GM23338 (cell line): Measurements from ENCODE around the gene PTTG1IP. TPM values are rescaled to one million over a fixed set of nuclear protein-coding genes. Genes with fewer than 3 reads are reported as not detected.

Experiments
- ATAC-seq: fragments of 200-7000 bp; cut with Tn5 transposase; 3 replicates; pipeline ENCODE4 v1.9.1; 2020
- DNase-seq: peaks from one replicate; pipeline ENCODE4 v3.0.0-alpha.2; 2015; ENCODE audit warnings: low spot score
- H2AFZ ChIP-seq: fragments of 200-600 bp; sonication (generic); 2 replicates; pipeline ENCODE4 v1.8.0; 2016; ENCODE audit warnings: antibody characterized with exemption, mild to moderate bottlenecking, moderate library complexity
- H3F3A ChIP-seq: fragments of 200-600 bp; sonication (generic); replicated peaks from 2 replicates; pipeline ENCODE4 v1.8.0; 2017; ENCODE audit warnings: antibody characterized with exemption, mixed run types, low read depth
- H3K27ac ChIP-seq: fragments of 200-600 bp; sonication (generic); 2 replicates; pipeline ENCODE4 v1.6.1; 2016; ENCODE audit warnings: low read depth
- H3K27me3 ChIP-seq: fragments of 200-600 bp; sonication (generic); 2 replicates; pipeline ENCODE4 v1.8.0; 2016; ENCODE audit warnings: mild to moderate bottlenecking, mixed run types, moderate library complexity; ENCODE audit not compliant: insufficient read depth
- H3K36me3 ChIP-seq: fragments of 200-600 bp; sonication (generic); 2 replicates; pipeline ENCODE4 v1.8.0; 2016; ENCODE audit warnings: mild to moderate bottlenecking; ENCODE audit not compliant: insufficient read depth
- H3K4me1 ChIP-seq: fragments of 200-600 bp; sonication (generic); 2 replicates; pipeline ENCODE4 v1.8.0; 2016; ENCODE audit warnings: mild to moderate bottlenecking, moderate library complexity; ENCODE audit not compliant: insufficient read depth
- H3K4me2 ChIP-seq: fragments of 200-600 bp; sonication (generic); 2 replicates; pipeline ENCODE4 v1.7.1; 2017; ENCODE audit warnings: mixed run types
- H3K4me3 ChIP-seq: fragments of 200-600 bp; sonication (generic); 2 replicates; pipeline ENCODE4 v1.6.1; 2016; ENCODE audit warnings: mixed run types
- H3K79me2 ChIP-seq: fragments of 200-600 bp; sonication (generic); replicated peaks from 2 replicates; pipeline ENCODE4 v1.8.0; 2017; ENCODE audit warnings: mild to moderate bottlenecking; ENCODE audit not compliant: insufficient read depth
- H3K9me2 ChIP-seq: fragments of 200-600 bp; sonication (generic); 2 replicates; pipeline ENCODE4 v1.8.0; 2017; ENCODE audit not compliant: insufficient read depth
- H4K20me1 ChIP-seq: fragments of 200-600 bp; sonication (generic); replicated peaks from 2 replicates; pipeline ENCODE4 v1.8.0; 2017; ENCODE audit warnings: mild to moderate bottlenecking; ENCODE audit not compliant: insufficient read depth
- H3K27ac Mint-ChIP-seq: 2 replicates; pipeline ENCODE4 v1.8.0; 2020; ENCODE audit warnings: inconsistent platforms, mild to moderate bottlenecking, moderate library complexity, mixed read lengths
- H3K27me3 Mint-ChIP-seq: 3 replicates; pipeline ENCODE4 v1.8.0; 2022; ENCODE audit warnings: low read depth, mild to moderate bottlenecking, moderate library complexity, mixed read lengths, inconsistent platforms; ENCODE audit not compliant: insufficient read depth, poor library complexity
- H3K36me3 Mint-ChIP-seq: 3 replicates; pipeline ENCODE4 v1.8.0; 2021; ENCODE audit warnings: low read depth, mild to moderate bottlenecking, inconsistent platforms, moderate library complexity, mixed read lengths
- H3K4me1 Mint-ChIP-seq: 3 replicates; pipeline ENCODE4 v1.8.0; 2020; ENCODE audit warnings: mild to moderate bottlenecking, inconsistent platforms, mixed read lengths
- H3K4me3 Mint-ChIP-seq: 3 replicates; pipeline ENCODE4 v1.8.0; 2021; ENCODE audit warnings: moderate library complexity, mild to moderate bottlenecking, inconsistent platforms, mixed read lengths
- H3K9me3 Mint-ChIP-seq: 3 replicates; pipeline ENCODE4 v1.8.0; 2020; ENCODE audit warnings: moderate library complexity, mild to moderate bottlenecking, inconsistent platforms, mixed read lengths
- CREB1 ChIP-seq: fragments of 250-450 bp; sonication (Bioruptor Pico); IDR thresholded peaks from 2 replicates; pipeline ENCODE4 v1.5.0; 2020; ENCODE audit warnings: low read depth, mild to moderate bottlenecking, moderate library complexity
- EZH2 ChIP-seq: fragments of 200-600 bp; sonication (generic); IDR thresholded peaks from one replicate; pipeline ENCODE4 v1.8.0; 2017; ENCODE audit warnings: antibody characterized with exemption, mild to moderate bottlenecking, low read depth; ENCODE audit not compliant: unreplicated experiment
- EZH2phosphoT487 ChIP-seq: fragments of 200-600 bp; sonication (generic); IDR thresholded peaks from one replicate; pipeline ENCODE4 v1.8.1; 2018; ENCODE audit warnings: antibody characterized with exemption; ENCODE audit not compliant: unreplicated experiment
- JUNB ChIP-seq: IDR thresholded peaks from one replicate; pipeline ENCODE4 v1.6.1; 2016; ENCODE audit warnings: antibody characterized with exemption; ENCODE audit not compliant: unreplicated experiment
- NANOG ChIP-seq: IDR thresholded peaks from 2 replicates; pipeline ENCODE4 v1.6.1; 2016; ENCODE audit warnings: antibody characterized with exemption, borderline replicate concordance
- POLR2AphosphoS5 ChIP-seq: IDR thresholded peaks from 2 replicates; pipeline ENCODE4 v1.6.1; 2016; ENCODE audit warnings: antibody characterized with exemption, low read depth
- STAT1 ChIP-seq: IDR thresholded peaks from one replicate; pipeline ENCODE4 v1.6.1; 2016; ENCODE audit warnings: antibody characterized with exemption; ENCODE audit not compliant: unreplicated experiment
- ZNF114 ChIP-seq: fragments of 250-450 bp; sonication (Bioruptor Pico); IDR thresholded peaks from 2 replicates; pipeline ENCODE4 v1.5.0; 2020; ENCODE audit warnings: mild to moderate bottlenecking, moderate library complexity
- ZNF331 ChIP-seq: fragments of 250-450 bp; sonication (Bioruptor Pico); IDR thresholded peaks from 2 replicates; pipeline ENCODE4 v1.5.0; 2020; ENCODE audit warnings: low read depth, mild to moderate bottlenecking, moderate library complexity
- polyA plus RNA-seq: library from polyadenylated mRNA; unstranded; fragments of >200 nt; fragmentation: Nextera tagmentation; extraction: Ambion mirVana; gene quantifications from 2 replicates; pipeline ENCODE4 v1.2.1, GENCODE V29; 2016
- total RNA-seq: library from RNA; depleted of rRNA; stranded (reverse); fragments of >200 nt; shearing (Covaris generic); gene quantifications from 2 replicates; pipeline ENCODE4 v1.2.3, GENCODE V29; 2014
- TF ChIP-seq, protein P1 (sequence below): IDR thresholded peaks from 2 replicates; pipeline ENCODE4 v1.6.1; 2016; ENCODE audit warnings: antibody characterized with exemption
- TF ChIP-seq, protein P2 (sequence below), 2 experiments: fragments of 200-600 bp in 1 of 2; sonication (generic) in 1 of 2; conservative IDR thresholded peaks; 2 replicates each; pipeline versions ENCODE4 v1.5.1 to v1.6.1; 2016 to 2017; ENCODE audit warnings: antibody characterized with exemption in 2 of 2, low read depth in 2 of 2, mild to moderate bottlenecking in 2 of 2, moderate library complexity in 1 of 2
- TF ChIP-seq, protein P3 (sequence below): fragments of 250-450 bp; sonication (Bioruptor Pico); IDR thresholded peaks from 2 replicates; pipeline ENCODE4 v1.5.0; 2020; ENCODE audit warnings: mild to moderate bottlenecking, moderate library complexity
- TF ChIP-seq, protein P4 (sequence below): IDR thresholded peaks from one replicate; pipeline ENCODE4 v1.6.1; 2018; ENCODE audit warnings: antibody characterized with exemption; ENCODE audit not compliant: unreplicated experiment

Gene PTTG1IP
- total and polyA plus RNA-seq, 2 experiments from 2014 or later, result 99.9 to 172 TPM

DNA sequence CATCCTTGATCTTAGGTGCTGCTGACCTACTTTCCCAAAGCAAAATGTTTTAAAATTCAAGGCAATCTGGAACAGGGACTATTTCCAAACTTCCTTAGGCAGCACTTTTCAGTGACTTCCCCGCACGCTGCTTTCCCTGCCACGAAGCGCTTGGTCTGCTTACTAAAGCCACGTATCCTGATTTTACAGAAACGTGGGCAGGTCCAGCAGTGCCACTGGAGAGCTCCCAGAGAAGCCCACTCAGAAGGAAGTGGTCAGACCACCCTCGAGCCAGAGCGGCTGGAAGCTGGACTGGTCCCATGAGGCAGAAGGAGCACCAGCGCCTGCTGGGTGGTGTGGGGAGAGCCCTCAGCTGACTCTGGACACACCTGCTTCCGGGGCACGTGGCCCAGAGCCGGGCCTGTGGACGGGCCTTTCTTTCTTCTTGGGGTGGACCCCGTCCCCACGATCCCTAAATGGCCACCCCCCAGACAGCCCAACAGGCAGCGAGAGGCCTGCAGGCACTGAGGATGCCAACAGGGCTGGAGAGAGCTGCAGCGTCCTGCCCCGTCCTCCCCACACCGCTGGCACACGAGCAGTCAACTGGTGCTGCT, 23.2 kb downstream of the PTTG1IP start:
- H3K27me3 Mint-ChIP-seq, result peaks cover 15% of the 10 kb centered on the region
- H3K36me3 ChIP-seq, result peaks cover 34% of the 10 kb centered on the region; the same call in 1 of the 2 replicates

More for the DNA sequence above, 23.2 kb downstream of the PTTG1IP start:
- H3K4me2 ChIP-seq, result no peak overlapping the region
- H3K79me2 ChIP-seq, result peaks cover 12% of the 10 kb centered on the region; the same call in 1 of the 2 replicates
- H3K4me3 ChIP-seq, result no peak overlapping the region
- H4K20me1 ChIP-seq, result no peaks in the 10 kb centered on the region; the same call in none of the 2 replicates
- Mint-ChIP-seq H3K4me3 (no peak overlapping the region), H3K36me3 (peaks cover 49% of the 10 kb centered on the region), H3K9me3 (no peaks in the 10 kb centered on the region; the same call in 2 of the 3 replicates), H3K27ac (no peak overlapping the region), H3K4me1 (peaks cover 8% of the 10 kb centered on the region)
- H2AFZ ChIP-seq, result no peak overlapping the region
- ATAC-seq (no peak), DNase-seq (no peak)
- no peaks in the 10 kb centered on the region for H3K9me2 ChIP-seq
- H3F3A ChIP-seq, result peaks cover 3% of the 10 kb centered on the region; the same call in 1 of the 2 replicates
- H3K4me1 ChIP-seq, result peaks cover 7% of the 10 kb centered on the region
- TF ChIP-seq, protein P1, sequence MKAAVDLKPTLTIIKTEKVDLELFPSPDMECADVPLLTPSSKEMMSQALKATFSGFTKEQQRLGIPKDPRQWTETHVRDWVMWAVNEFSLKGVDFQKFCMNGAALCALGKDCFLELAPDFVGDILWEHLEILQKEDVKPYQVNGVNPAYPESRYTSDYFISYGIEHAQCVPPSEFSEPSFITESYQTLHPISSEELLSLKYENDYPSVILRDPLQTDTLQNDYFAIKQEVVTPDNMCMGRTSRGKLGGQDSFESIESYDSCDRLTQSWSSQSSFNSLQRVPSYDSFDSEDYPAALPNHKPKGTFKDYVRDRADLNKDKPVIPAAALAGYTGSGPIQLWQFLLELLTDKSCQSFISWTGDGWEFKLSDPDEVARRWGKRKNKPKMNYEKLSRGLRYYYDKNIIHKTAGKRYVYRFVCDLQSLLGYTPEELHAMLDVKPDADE, result no peak
- no peak for TF ChIP-seq CREB1 (CRISPR knock-in tag)
- TF ChIP-seq EZH2phosphoT487, result no peak
- TF ChIP-seq EZH2, result no peak
- TF ChIP-seq, protein P2, sequence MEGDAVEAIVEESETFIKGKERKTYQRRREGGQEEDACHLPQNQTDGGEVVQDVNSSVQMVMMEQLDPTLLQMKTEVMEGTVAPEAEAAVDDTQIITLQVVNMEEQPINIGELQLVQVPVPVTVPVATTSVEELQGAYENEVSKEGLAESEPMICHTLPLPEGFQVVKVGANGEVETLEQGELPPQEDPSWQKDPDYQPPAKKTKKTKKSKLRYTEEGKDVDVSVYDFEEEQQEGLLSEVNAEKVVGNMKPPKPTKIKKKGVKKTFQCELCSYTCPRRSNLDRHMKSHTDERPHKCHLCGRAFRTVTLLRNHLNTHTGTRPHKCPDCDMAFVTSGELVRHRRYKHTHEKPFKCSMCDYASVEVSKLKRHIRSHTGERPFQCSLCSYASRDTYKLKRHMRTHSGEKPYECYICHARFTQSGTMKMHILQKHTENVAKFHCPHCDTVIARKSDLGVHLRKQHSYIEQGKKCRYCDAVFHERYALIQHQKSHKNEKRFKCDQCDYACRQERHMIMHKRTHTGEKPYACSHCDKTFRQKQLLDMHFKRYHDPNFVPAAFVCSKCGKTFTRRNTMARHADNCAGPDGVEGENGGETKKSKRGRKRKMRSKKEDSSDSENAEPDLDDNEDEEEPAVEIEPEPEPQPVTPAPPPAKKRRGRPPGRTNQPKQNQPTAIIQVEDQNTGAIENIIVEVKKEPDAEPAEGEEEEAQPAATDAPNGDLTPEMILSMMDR (conservative IDR thresholded peaks at IDR 0.05; ENCODE audit: low read depth in 2 of 2), result no peak
- TF ChIP-seq, protein P3, sequence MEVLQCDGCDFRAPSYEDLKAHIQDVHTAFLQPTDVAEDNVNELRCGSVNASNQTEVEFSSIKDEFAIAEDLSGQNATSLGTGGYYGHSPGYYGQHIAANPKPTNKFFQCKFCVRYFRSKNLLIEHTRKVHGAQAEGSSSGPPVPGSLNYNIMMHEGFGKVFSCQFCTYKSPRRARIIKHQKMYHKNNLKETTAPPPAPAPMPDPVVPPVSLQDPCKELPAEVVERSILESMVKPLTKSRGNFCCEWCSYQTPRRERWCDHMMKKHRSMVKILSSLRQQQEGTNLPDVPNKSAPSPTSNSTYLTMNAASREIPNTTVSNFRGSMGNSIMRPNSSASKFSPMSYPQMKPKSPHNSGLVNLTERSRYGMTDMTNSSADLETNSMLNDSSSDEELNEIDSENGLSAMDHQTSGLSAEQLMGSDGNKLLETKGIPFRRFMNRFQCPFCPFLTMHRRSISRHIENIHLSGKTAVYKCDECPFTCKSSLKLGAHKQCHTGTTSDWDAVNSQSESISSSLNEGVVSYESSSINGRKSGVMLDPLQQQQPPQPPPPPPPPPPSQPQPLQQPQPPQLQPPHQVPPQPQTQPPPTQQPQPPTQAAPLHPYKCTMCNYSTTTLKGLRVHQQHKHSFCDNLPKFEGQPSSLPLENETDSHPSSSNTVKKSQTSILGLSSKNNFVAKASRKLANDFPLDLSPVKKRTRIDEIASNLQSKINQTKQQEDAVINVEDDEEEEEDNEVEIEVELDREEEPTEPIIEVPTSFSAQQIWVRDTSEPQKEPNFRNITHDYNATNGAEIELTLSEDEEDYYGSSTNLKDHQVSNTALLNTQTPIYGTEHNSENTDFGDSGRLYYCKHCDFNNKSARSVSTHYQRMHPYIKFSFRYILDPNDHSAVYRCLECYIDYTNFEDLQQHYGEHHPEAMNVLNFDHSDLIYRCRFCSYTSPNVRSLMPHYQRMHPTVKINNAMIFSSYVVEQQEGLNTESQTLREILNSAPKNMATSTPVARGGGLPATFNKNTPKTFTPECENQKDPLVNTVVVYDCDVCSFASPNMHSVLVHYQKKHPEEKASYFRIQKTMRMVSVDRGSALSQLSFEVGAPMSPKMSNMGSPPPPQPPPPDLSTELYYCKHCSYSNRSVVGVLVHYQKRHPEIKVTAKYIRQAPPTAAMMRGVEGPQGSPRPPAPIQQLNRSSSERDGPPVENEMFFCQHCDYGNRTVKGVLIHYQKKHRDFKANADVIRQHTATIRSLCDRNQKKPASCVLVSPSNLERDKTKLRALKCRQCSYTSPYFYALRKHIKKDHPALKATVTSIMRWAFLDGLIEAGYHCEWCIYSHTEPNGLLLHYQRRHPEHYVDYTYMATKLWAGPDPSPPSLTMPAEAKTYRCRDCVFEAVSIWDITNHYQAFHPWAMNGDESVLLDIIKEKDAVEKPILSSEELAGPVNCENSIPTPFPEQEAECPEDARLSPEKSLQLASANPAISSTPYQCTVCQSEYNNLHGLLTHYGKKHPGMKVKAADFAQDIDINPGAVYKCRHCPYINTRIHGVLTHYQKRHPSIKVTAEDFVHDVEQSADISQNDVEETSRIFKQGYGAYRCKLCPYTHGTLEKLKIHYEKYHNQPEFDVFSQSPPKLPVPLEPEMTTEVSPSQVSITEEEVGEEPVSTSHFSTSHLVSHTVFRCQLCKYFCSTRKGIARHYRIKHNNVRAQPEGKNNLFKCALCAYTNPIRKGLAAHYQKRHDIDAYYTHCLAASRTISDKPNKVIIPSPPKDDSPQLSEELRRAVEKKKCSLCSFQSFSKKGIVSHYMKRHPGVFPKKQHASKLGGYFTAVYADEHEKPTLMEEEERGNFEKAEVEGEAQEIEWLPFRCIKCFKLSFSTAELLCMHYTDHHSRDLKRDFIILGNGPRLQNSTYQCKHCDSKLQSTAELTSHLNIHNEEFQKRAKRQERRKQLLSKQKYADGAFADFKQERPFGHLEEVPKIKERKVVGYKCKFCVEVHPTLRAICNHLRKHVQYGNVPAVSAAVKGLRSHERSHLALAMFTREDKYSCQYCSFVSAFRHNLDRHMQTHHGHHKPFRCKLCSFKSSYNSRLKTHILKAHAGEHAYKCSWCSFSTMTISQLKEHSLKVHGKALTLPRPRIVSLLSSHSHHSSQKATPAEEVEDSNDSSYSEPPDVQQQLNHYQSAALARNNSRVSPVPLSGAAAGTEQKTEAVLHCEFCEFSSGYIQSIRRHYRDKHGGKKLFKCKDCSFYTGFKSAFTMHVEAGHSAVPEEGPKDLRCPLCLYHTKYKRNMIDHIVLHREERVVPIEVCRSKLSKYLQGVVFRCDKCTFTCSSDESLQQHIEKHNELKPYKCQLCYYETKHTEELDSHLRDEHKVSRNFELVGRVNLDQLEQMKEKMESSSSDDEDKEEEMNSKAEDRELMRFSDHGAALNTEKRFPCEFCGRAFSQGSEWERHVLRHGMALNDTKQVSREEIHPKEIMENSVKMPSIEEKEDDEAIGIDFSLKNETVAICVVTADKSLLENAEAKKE (CRISPR knock-in tag), result no peak
- TF ChIP-seq, protein P4, sequence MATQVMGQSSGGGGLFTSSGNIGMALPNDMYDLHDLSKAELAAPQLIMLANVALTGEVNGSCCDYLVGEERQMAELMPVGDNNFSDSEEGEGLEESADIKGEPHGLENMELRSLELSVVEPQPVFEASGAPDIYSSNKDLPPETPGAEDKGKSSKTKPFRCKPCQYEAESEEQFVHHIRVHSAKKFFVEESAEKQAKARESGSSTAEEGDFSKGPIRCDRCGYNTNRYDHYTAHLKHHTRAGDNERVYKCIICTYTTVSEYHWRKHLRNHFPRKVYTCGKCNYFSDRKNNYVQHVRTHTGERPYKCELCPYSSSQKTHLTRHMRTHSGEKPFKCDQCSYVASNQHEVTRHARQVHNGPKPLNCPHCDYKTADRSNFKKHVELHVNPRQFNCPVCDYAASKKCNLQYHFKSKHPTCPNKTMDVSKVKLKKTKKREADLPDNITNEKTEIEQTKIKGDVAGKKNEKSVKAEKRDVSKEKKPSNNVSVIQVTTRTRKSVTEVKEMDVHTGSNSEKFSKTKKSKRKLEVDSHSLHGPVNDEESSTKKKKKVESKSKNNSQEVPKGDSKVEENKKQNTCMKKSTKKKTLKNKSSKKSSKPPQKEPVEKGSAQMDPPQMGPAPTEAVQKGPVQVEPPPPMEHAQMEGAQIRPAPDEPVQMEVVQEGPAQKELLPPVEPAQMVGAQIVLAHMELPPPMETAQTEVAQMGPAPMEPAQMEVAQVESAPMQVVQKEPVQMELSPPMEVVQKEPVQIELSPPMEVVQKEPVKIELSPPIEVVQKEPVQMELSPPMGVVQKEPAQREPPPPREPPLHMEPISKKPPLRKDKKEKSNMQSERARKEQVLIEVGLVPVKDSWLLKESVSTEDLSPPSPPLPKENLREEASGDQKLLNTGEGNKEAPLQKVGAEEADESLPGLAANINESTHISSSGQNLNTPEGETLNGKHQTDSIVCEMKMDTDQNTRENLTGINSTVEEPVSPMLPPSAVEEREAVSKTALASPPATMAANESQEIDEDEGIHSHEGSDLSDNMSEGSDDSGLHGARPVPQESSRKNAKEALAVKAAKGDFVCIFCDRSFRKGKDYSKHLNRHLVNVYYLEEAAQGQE, result no peak
- TF ChIP-seq JUNB, result no peak
- no peak for TF ChIP-seq ZNF114 (CRISPR knock-in tag)
- TF ChIP-seq STAT1, result no peak
- no peak for TF ChIP-seq POLR2AphosphoS5
- TF ChIP-seq NANOG, result no peak
- no peak for TF ChIP-seq ZNF331 (CRISPR knock-in tag)
- H3K27ac ChIP-seq, result no peak overlapping the region
- H3K27me3 ChIP-seq, result no peaks in the 10 kb centered on the region
